ENCODE data around the gene DCP1A.
"Not testable (repeated sequence)": the region's sequence is repeated elsewhere in the genome, so short reads cannot be mapped to it uniquely, and the experiment has no call there.

Gene DCP1A

DNA sequence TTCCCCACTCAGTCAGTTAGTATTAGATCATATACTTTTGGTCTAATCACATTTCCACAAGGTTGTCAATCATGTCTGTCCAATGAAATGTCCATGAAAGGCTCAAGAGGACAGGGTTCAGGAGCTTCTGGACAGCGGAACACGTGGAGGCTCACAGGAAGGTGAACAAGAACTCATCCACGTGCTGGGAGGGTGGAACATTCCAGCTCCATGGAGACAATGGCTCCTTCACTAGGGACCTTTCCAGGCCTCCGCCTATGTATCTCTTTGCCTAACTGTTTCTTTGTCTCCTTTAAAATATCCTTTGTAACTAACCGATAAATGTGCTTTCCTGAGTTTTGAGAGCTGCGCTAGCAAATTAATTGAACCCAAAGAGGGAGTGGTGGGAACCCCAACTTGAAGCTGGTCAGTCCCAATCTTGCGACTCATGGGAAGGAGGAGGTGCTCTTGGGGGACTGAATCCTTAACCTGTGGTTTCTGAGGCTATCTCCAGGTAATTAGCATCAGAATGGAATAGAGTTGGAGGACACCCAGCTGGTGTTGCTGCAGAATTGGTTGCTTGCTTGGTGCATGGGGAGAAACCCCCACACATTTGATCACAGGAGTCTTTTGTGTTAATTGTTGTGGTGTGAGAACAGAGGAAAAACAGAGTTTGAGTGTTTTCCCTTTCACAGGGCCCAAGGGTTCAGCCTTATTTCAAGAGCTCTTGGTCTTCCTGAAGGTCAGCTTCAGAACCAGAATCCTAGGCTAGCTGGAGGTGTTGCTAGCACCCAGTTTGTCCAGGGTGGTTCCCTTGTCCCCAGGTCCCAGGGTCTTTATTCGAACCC lies 88.5 kb downstream of the DCP1A start:
- H3K36me3 ChIP-seq = no peaks in the 10 kb centered on the region
- H3K9me3 ChIP-seq = no peaks in the 10 kb centered on the region
- H3K27me3 ChIP-seq = no peaks in the 10 kb centered on the region
- H3K4me1 ChIP-seq = peaks cover 24% of the 10 kb centered on the region
- no peak overlapping the region for H3K4me2 ChIP-seq
- H3K27ac ChIP-seq = no peak overlapping the region
- H4K20me1 ChIP-seq = peaks cover 19% of the 10 kb centered on the region
- H3K4me3 ChIP-seq = no peak overlapping the region
- no peak for TF ChIP-seq Cebpa-rat (IDR thresholded peaks at IDR 0.05)
- H3K9ac ChIP-seq = no peak overlapping the region

GRCh38 chr3:53257465-53257864 lies 89.9 kb downstream of the DCP1A start:
- Histone ChIP-seq H3K4me2 (no peak overlapping the region), H3K27ac (no peak overlapping the region), H3K9ac (no peak overlapping the region), H3K36me3 (no peaks in the 10 kb centered on the region), H3K9me3 (no peaks in the 10 kb centered on the region), H3K27me3 (no peaks in the 10 kb centered on the region), H4K20me1 (peaks cover 33% of the 10 kb centered on the region), H3K4me3 (no peak overlapping the region), H3K4me1 (peaks cover 38% of the 10 kb centered on the region)
- no peak for TF ChIP-seq Cebpa-rat (IDR thresholded peaks at IDR 0.05)

- Histone ChIP-seq H3K4me2 (no peak overlapping the region), H3K36me3 (no peaks in the 10 kb centered on the region), H4K20me1 (peaks cover 40% of the 10 kb centered on the region), H3K4me1 (peaks cover 46% of the 10 kb centered on the region), H3K27me3 (no peaks in the 10 kb centered on the region), H3K9ac (no peak overlapping the region), H3K4me3 (no peak overlapping the region), H3K9me3 (no peaks in the 10 kb centered on the region), H3K27ac (no peak overlapping the region)
- TF ChIP-seq Cebpa-rat (IDR thresholded peaks at IDR 0.05) = no peak
These were observed 90.7 kb downstream of the DCP1A start for GRCh38 chr3:53256704-53257055.

DNA sequence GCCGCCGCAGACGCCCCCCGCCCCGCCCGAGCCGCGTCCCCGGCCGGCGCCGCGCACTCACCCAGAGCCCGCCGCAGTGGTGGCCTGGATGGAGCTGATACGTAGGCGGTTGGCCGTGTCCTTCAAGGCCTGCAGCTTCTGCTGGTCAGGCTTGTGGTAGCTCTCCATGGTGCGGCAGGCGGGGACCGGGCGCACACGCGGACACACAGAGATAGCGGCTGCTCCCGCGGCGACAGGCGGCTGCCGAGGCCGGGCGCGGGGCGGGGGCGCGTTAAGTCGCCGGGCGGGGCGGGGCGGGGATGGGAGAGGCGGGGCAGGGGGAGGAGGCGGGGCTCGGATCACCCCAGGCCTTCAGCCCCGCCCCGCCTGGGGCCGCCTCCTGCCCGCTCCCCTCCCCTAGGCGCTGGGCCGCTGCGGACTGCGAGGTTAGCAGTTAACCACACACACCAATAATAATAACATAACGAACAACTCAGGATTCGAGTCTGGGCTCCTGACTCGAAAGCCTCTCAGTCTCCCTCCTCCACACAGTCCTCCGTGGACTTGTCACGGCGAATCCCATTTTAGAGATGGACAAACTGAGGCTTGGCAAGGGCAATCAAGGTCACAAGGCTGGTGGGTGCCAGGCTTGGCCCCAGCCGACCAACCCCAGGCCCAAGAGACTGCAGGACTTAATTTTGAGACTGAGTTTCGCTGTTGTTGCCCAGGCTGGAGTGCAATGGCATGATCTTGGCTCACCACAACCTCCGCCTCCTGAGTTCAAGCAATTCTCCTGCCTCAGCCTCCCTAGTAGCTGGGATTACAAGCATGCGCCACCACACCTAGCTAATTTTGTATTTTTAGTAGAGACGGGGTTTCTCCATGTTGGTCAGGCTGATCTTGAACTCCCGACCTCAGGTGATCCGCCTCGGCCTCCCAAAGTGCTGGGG lies 91.3 kb downstream of the DCP1A start, which contains the start of gene TKT:
Gene TKT, minus strand, starts transcription at position 248 of the 929 bp plus-strand sequence. Its CDS starts 80 bp downstream, at position 168.
- H4K20me1 ChIP-seq = peaks cover 47% of the 10 kb centered on the region
- no peaks in the 10 kb centered on the region for H3K9me3 ChIP-seq
- H3K27me3 ChIP-seq = no peaks in the 10 kb centered on the region
- H3K27ac ChIP-seq = peak within 1 kb of the TSS; percentile 93
- peaks cover 52% of the 10 kb centered on the region for H3K4me1 ChIP-seq
- H3K9ac ChIP-seq = peak within 1 kb of the TSS; percentile 96
- TF ChIP-seq Cebpa-rat (IDR thresholded peaks at IDR 0.05) = no peak
- H3K4me2 ChIP-seq = peak within 1 kb of the TSS; percentile 98
- H3K4me3 ChIP-seq = peak within 1 kb of the TSS; percentile 99
- H3K36me3 ChIP-seq = no peaks in the 10 kb centered on the region

DNA sequence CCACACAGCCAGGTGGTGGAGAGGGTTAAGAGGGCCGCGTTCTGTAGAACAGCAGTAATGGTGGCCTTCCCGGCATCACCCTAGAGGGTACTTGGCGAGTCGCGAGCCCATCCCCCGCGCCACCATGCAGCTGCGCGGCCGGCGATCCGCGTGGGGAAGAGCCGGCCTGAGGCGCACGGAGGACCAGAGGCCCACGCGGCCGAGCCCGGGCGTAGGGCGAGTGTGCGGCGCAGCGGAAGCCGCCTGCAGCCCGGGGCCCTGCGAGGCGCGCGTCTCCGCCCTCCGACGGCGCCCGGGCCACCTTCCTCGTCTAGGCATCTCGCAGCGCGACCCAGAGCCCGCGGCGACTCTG lies 91.9 kb downstream of the DCP1A start:
- Histone ChIP-seq H3K27ac (peak overlapping the region; percentile 93), H3K4me2 (peak overlapping the region; percentile 98), H3K9ac (peak overlapping the region; percentile 96), H3K9me3 (no peaks in the 10 kb centered on the region), H3K27me3 (no peaks in the 10 kb centered on the region), H3K4me1 (peaks cover 58% of the 10 kb centered on the region), H3K36me3 (no peaks in the 10 kb centered on the region), H4K20me1 (peaks cover 53% of the 10 kb centered on the region), H3K4me3 (peak overlapping the region; percentile 99)
- TF ChIP-seq Cebpa-rat (IDR thresholded peaks at IDR 0.05) = no peak

GRCh38 chr3:53254509-53255422 lies 92.6 kb downstream of the DCP1A start:
- H3K9ac ChIP-seq = peak overlapping the region; percentile 96
- H3K27ac ChIP-seq = peak overlapping the region; percentile 93
- no peaks in the 10 kb centered on the region for H3K36me3 ChIP-seq
- no peaks in the 10 kb centered on the region for H3K9me3 ChIP-seq
- peaks cover 60% of the 10 kb centered on the region for H4K20me1 ChIP-seq
- peak overlapping the region; percentile 98 for H3K4me2 ChIP-seq
- peak overlapping the region; percentile 99 for H3K4me3 ChIP-seq
- no peak for TF ChIP-seq Cebpa-rat (IDR thresholded peaks at IDR 0.05)
- peaks cover 65% of the 10 kb centered on the region for H3K4me1 ChIP-seq
- no peaks in the 10 kb centered on the region for H3K27me3 ChIP-seq

GRCh38 chr3:53253707-53254508 lies 93.4 kb downstream of the DCP1A start:
- TF ChIP-seq Cebpa-rat (IDR thresholded peaks at IDR 0.05) = no peak
- Histone ChIP-seq H3K9me3 (no peaks in the 10 kb centered on the region), H3K36me3 (no peaks in the 10 kb centered on the region), H3K4me1 (peaks cover 73% of the 10 kb centered on the region), H3K27ac (peak overlapping the region; percentile 93), H3K9ac (peak overlapping the region; percentile 96), H4K20me1 (peaks cover 68% of the 10 kb centered on the region), H3K4me2 (peak overlapping the region; percentile 98), H3K27me3 (no peaks in the 10 kb centered on the region), H3K4me3 (peak overlapping the region; percentile 99)

GRCh38 chr3:53252947-53253322 lies 94.4 kb downstream of the DCP1A start:
- Histone ChIP-seq H3K27ac (peak overlapping the region; percentile 93), H4K20me1 (peaks cover 78% of the 10 kb centered on the region), H3K4me2 (peak overlapping the region; percentile 98), H3K9ac (peak overlapping the region; percentile 96; the same call in 1 of the 2 replicates), H3K4me3 (peak overlapping the region; percentile 17; the same call in 1 of the 2 replicates), H3K4me1 (peaks cover 83% of the 10 kb centered on the region)
- H3K27me3 ChIP-seq, H3K9me3 ChIP-seq, H3K36me3 ChIP-seq: not testable (repeated sequence)
- 0 out of 2 replicates have a peak, but pooled peaks have one; percentile 21 for TF ChIP-seq Cebpa-rat (IDR thresholded peaks at IDR 0.05)
